ENCODE data around the gene ORMDL2.

Gene ORMDL2

DNA sequence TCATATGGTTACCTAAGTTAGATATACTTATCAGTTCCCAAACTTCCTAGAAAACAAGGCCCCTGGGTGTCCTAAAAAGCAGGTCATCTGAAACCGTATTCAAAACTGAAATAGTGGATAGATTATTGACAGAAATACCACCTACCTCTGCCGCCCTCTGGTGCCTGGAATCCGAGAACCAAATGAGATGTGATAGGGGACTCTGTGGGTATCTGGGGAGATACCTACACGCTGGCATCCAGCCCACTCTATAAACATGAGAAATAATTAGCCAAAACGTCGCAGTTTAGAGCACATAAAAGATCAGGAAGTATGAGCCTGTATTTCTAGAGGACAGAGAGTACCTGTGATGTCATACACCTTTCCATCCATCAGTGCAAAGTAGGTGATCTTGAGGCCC, 4.4 kb downstream of the ORMDL2 start:
- Histone ChIP-seq H3K9ac (ENCODE audit: low read length) (no peak overlapping the region), H3K36me3 (replicated peaks; ENCODE audit: insufficient read depth, low read length) (peaks cover 6% of the 10 kb centered on the region; the same call in 1 of the 2 replicates), H3K9me2 (replicated peaks; ENCODE audit: insufficient read depth, low read length) (no peaks in the 10 kb centered on the region), H2AFZ (ENCODE audit: low read length) (no peak overlapping the region), H3K27ac (ENCODE audit: low read length) (no peak overlapping the region), H3K9me3 (replicated peaks; ENCODE audit: insufficient read depth, low read length) (no peaks in the 10 kb centered on the region), H3K27me3 (replicated peaks; ENCODE audit: insufficient read depth, low read length) (no peaks in the 10 kb centered on the region), H3K79me2 (ENCODE audit: low read length) (peaks cover 36% of the 10 kb centered on the region), H3K4me1 (ENCODE audit: low read length) (peaks cover 10% of the 10 kb centered on the region), H3K4me3 (ENCODE audit: low read length) (no peak overlapping the region), H4K20me1 (ENCODE audit: insufficient read depth, low read length) (no peaks in the 10 kb centered on the region), H3F3A (ENCODE audit: insufficient read depth, low read length) (peaks cover 5% of the 10 kb centered on the region; the same call in 1 of the 2 replicates), H3K4me2 (ENCODE audit: low read depth, low read length) (no peak overlapping the region)
- TF ChIP-seq, protein P1, sequence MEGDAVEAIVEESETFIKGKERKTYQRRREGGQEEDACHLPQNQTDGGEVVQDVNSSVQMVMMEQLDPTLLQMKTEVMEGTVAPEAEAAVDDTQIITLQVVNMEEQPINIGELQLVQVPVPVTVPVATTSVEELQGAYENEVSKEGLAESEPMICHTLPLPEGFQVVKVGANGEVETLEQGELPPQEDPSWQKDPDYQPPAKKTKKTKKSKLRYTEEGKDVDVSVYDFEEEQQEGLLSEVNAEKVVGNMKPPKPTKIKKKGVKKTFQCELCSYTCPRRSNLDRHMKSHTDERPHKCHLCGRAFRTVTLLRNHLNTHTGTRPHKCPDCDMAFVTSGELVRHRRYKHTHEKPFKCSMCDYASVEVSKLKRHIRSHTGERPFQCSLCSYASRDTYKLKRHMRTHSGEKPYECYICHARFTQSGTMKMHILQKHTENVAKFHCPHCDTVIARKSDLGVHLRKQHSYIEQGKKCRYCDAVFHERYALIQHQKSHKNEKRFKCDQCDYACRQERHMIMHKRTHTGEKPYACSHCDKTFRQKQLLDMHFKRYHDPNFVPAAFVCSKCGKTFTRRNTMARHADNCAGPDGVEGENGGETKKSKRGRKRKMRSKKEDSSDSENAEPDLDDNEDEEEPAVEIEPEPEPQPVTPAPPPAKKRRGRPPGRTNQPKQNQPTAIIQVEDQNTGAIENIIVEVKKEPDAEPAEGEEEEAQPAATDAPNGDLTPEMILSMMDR (IDR thresholded peaks at IDR 0.05; ENCODE audit: low read length): 0 out of 2 replicates have a peak, but pooled peaks have one; percentile 5
- TF ChIP-seq EZH2phosphoT487 (IDR thresholded peaks at IDR 0.05; ENCODE audit: low read length): no peak
- no peak for DNase-seq

DNA sequence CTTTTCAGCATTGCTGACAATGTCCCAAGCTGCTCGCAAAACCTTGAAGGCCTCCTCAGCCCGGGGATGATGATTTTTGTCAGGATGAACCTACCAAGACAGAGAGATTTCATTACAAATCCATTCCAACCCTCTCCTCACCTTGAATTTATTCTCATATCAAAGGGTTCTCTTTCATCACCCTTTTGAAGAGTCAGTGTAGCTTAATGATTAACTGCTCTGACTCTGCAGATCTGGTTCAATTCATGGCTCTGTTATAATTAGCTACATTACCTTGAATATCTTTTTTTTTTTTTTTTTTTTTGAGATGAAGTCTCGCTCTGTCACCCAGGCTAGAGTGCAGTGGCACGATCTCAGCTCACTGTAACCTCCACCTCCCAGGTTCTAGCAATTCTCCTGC, 5.6 kb downstream of the ORMDL2 start:
- H3K27ac ChIP-seq (ENCODE audit: low read length): no peak overlapping the region
- H2AFZ ChIP-seq (ENCODE audit: low read length): no peak overlapping the region
- TF ChIP-seq, protein P1 (IDR thresholded peaks at IDR 0.05; ENCODE audit: low read length): no peak
- TF ChIP-seq EZH2phosphoT487 (IDR thresholded peaks at IDR 0.05; ENCODE audit: low read length) (no peak), EZH2 (optimal IDR thresholded peaks at IDR 0.05; ENCODE audit: low read depth, low read length) (no peak)
- DNase-seq: no peak
- peaks cover 40% of the 10 kb centered on the region for H3K79me2 ChIP-seq (ENCODE audit: low read length)
- no peak overlapping the region for H3K4me3 ChIP-seq (ENCODE audit: low read length)
- no peak overlapping the region for H3K4me2 ChIP-seq (ENCODE audit: low read depth, low read length)
- no peak overlapping the region for H3K9ac ChIP-seq (ENCODE audit: low read length)
- H3K27me3 ChIP-seq (replicated peaks; ENCODE audit: insufficient read depth, low read length): no peaks in the 10 kb centered on the region
- no peaks in the 10 kb centered on the region for H3K9me2 ChIP-seq (replicated peaks; ENCODE audit: insufficient read depth, low read length)
- H3K9me3 ChIP-seq (replicated peaks; ENCODE audit: insufficient read depth, low read length): no peaks in the 10 kb centered on the region
- H4K20me1 ChIP-seq (ENCODE audit: insufficient read depth, low read length): no peaks in the 10 kb centered on the region
- peaks cover 22% of the 10 kb centered on the region for H3K4me1 ChIP-seq (ENCODE audit: low read length)
- peaks cover 14% of the 10 kb centered on the region for H3F3A ChIP-seq (ENCODE audit: insufficient read depth, low read length)
- H3K36me3 ChIP-seq (replicated peaks; ENCODE audit: insufficient read depth, low read length): peaks cover 6% of the 10 kb centered on the region; the same call in 1 of the 2 replicates

DNA sequence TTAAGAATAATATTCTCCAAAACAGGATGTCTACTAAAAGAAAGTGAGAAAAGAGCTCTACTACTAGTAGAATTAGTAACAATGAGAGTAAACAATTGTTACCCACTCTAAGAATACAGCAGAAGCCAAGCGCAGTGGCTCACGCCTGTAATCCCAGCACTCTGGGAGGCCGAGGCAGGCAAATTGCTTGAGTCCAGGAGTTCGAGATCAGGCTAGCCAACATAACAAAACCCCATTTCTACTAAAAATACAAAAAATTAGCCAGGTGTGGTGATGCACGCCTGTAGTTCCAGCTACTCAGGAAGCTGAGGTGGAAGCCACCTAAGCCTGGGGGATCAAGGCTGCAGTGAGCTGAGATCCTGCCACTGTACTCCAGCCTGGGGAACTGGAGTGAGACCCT, 6.9 kb downstream of the ORMDL2 start:
- H3K9me2 ChIP-seq (replicated peaks; ENCODE audit: insufficient read depth, low read length): no peaks in the 10 kb centered on the region
- 0 out of 2 replicates have a peak overlapping the region, but pooled peaks have one; percentile 2 for H3K4me2 ChIP-seq (ENCODE audit: low read depth, low read length)
- peaks cover 19% of the 10 kb centered on the region for H3F3A ChIP-seq (ENCODE audit: insufficient read depth, low read length)
- H3K9ac ChIP-seq (ENCODE audit: low read length): no peak overlapping the region
- peaks cover under 1% of the 10 kb centered on the region; the same call in 1 of the 2 replicates for H3K36me3 ChIP-seq (replicated peaks; ENCODE audit: insufficient read depth, low read length)
- H3K27me3 ChIP-seq (replicated peaks; ENCODE audit: insufficient read depth, low read length): no peaks in the 10 kb centered on the region
- no peak for DNase-seq
- TF ChIP-seq EZH2 (optimal IDR thresholded peaks at IDR 0.05; ENCODE audit: low read depth, low read length): no peak
- peaks cover 18% of the 10 kb centered on the region for H3K4me1 ChIP-seq (ENCODE audit: low read length)
- H3K79me2 ChIP-seq (ENCODE audit: low read length): peaks cover 35% of the 10 kb centered on the region
- H3K9me3 ChIP-seq (replicated peaks; ENCODE audit: insufficient read depth, low read length): no peaks in the 10 kb centered on the region
- H3K4me3 ChIP-seq (ENCODE audit: low read length): no peak overlapping the region
- no peak overlapping the region for H2AFZ ChIP-seq (ENCODE audit: low read length)
- H4K20me1 ChIP-seq (ENCODE audit: insufficient read depth, low read length): no peaks in the 10 kb centered on the region
- no peak overlapping the region for H3K27ac ChIP-seq (ENCODE audit: low read length)

DNA sequence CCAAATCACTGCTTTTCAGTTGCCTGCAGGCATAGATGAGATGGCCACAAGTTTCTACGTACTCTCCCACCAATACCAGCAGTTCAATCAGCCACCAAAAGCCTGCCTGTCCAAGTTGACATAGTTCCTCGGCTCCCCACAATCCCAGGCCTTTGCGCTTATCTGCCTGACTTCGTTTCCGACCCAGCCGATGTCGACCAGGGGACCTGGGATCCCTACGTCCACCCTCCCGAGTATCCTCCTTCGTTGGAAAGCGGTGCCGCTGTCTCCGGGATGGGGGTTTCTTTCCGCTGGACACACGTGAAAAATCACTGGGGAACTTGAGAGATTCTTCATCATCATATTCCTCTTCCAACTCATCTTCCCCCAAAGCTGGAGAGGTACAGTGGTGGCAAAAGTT, 10.0 kb downstream of the ORMDL2 start:
- Histone ChIP-seq H3F3A (ENCODE audit: insufficient read depth, low read length) (peaks cover 15% of the 10 kb centered on the region), H3K9me3 (replicated peaks; ENCODE audit: insufficient read depth, low read length) (no peaks in the 10 kb centered on the region), H3K4me1 (ENCODE audit: low read length) (peaks cover 18% of the 10 kb centered on the region), H3K4me3 (ENCODE audit: low read length) (no peak overlapping the region), H3K36me3 (replicated peaks; ENCODE audit: insufficient read depth, low read length) (no peaks in the 10 kb centered on the region), H3K9ac (ENCODE audit: low read length) (no peak overlapping the region), H2AFZ (ENCODE audit: low read length) (no peak overlapping the region), H3K79me2 (ENCODE audit: low read length) (peaks cover 33% of the 10 kb centered on the region), H3K27ac (ENCODE audit: low read length) (no peak overlapping the region), H3K4me2 (ENCODE audit: low read depth, low read length) (no peak overlapping the region), H4K20me1 (ENCODE audit: insufficient read depth, low read length) (no peaks in the 10 kb centered on the region), H3K9me2 (replicated peaks; ENCODE audit: insufficient read depth, low read length) (no peaks in the 10 kb centered on the region), H3K27me3 (replicated peaks; ENCODE audit: insufficient read depth, low read length) (no peaks in the 10 kb centered on the region)
- TF ChIP-seq, protein P1 (IDR thresholded peaks at IDR 0.05; ENCODE audit: low read length): no peak
- TF ChIP-seq EZH2phosphoT487 (IDR thresholded peaks at IDR 0.05; ENCODE audit: low read length): no peak
- no peak for TF ChIP-seq EZH2 (optimal IDR thresholded peaks at IDR 0.05; ENCODE audit: low read depth, low read length)
- DNase-seq: no peak
